Stimulated activated CD4-positive, alpha-beta T cell treated with anti-CD3 and anti-CD28 coated beads, Interleukin-15, amount 100 ng/mL, for 24 hours (primary cell): Measurements from ENCODE around the gene APRT.

Experiments
- DNase-seq: peaks from one replicate; pipeline ENCODE4 v3.0.0-alpha.2; 2020

Gene APRT

DNA sequence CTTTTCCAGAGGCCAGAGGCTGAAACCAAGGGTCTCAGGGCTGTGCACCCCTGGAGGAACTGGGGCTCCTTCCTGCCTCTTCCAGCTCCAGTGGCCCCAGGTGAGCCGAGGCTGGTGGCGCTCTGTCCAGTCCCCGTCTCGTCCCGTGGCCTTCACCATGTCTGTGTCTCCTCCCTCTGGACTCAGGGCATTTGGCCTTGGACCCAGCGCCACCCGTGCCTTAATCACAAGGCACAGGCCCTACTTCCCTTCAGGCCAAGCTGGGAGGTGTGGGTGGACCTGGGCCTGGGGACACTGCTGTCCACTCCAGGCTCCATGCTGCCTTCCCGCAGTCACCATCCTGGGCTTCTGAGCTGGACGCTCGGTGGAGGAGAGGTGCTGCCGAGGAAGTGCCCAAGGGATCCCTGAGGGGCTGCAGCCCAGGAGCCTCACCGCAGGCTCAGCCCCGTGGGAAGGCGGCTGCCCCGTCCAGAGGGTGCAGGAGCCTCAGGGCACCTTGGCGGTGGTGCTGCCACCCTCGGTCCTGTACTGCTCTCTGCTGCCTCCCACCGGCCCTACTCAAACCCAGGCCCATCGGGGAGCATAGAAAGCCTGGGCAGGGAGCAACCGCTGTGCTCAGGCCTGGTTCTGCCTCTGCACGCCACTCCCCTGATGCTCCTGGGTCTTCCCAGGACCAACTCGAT, 9.6 kb upstream of the APRT start:
- no peak for DNase-seq

- DNase-seq: no peak
Measured at GRCh38 chr16:88820385-88821025, 8.8 kb upstream of the APRT start.

DNA sequence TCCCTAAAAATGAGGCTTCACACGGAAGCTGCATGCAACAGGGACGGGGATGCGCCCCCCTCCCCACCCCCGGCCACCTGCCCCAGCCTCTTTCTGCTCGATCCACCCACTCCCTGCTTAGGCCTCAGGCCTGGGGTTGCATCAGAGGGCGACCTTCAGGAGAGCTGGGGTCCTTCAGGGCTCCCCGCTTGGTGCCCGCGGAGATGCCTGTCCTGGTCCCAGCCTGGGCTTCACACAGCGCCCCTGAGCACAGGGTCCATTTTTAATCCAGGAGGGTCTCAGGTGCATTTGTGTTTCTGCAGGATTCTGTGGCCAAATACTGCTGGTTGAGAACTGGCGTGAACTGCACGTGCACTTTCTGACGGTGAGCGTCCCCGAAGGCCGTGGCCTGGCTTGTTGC, 7.4 kb upstream of the APRT start:
- no peak for DNase-seq

DNA sequence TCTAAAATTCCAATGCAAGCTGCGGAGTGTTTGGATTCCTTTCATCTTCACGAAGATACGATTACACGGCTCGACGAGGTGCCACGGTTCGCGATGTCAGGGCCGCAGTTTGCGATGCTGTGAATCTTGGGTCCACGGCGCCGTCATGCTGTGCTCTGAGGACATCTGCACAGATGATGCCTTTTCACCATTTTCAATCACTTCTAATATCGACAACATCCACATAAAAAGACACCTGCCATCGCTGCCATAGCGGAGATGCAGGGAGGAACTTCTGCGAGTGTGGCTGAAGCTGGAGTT, 6.8 kb upstream of the APRT start:
- DNase-seq: no peak

DNA sequence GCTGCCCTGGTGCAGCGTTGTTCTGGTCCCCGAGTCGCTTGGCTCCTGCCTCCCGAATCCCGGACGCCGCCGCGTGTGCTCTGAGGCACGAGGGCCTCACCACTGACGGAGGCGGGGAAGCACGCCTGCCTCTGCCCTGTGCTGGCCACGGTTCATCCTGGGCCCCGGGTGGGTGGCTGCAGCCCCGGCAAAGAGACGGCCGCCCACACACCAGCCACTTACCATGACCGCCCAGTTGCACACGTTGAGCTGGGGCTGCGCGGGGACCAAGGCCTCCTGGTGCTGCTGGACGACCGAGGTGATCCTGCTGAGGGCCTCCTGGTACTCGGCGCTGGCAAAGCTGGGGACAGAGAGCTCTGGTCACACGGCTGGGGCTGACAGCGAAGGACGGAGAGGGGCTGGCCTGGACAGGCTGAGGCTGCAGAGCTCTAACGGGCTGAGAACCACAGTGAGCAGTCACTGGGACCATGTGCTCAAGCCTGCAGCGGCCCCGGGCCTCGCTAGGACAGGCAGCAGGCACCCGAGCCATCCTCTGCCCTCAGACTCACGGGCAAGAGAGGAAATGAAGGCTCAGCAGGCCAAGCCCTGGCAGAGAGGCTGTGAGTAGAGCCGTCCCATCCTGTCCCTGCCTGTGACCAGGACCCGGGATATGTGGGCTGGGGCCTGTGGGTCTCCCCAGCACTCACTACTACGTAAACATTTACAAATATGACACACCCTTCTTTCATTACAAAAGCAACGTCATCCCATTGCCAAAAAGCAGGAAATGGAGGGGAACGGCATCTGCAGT, 6.3 kb upstream of the APRT start:
- no peak for DNase-seq

DNA sequence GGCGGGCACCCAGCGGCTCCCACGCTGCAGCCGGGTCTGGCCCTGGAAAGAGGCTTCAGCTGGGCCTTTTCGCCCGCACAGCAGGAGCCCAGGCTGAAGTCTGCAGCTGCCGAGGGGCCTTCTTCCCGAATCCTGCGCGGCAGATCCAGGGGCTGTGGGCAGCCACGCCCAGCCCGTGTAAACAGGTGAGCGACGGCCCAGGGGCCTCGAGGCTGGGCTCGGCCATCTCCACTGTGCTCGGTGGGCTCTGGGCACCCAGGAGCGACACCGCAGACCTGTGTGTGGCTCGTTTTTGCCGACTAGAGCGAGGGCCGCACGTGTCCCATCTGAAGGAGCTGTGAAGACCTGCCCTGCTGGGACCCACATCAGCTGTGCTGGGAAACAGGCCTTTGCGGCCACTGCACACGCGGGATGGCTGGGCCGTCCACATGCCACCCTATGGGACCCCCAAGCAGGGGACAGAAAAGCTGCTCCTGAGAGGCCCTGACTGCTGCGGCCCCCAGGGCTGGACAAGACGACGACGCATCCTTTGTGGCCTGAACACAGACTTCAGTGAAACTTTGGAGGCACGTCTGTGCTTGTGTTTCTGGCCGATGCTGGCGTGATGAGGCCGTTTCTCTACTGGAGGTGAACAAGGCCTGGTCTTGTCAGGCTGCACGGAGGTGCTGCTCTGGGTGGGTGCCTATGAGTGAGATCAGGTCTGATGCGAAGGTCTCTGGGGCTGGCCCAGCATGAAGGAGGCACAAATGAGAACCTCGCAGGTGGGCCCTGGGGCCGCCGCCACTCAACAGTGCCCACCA, 5.2 kb upstream of the APRT start:
- DNase-seq: no peak

- peak; percentile 74 for DNase-seq
Measured at GRCh38 chr16:88815901-88816589, 4.3 kb upstream of the APRT start.

GRCh38 chr16:88815227-88815626, 3.5 kb upstream of the APRT start:
- DNase-seq: no peak

GRCh38 chr16:88814144-88814502, 2.4 kb upstream of the APRT start:
- no peak for DNase-seq

GRCh38 chr16:88813269-88814143, 1.8 kb upstream of the APRT start:
- no peak for DNase-seq

DNA sequence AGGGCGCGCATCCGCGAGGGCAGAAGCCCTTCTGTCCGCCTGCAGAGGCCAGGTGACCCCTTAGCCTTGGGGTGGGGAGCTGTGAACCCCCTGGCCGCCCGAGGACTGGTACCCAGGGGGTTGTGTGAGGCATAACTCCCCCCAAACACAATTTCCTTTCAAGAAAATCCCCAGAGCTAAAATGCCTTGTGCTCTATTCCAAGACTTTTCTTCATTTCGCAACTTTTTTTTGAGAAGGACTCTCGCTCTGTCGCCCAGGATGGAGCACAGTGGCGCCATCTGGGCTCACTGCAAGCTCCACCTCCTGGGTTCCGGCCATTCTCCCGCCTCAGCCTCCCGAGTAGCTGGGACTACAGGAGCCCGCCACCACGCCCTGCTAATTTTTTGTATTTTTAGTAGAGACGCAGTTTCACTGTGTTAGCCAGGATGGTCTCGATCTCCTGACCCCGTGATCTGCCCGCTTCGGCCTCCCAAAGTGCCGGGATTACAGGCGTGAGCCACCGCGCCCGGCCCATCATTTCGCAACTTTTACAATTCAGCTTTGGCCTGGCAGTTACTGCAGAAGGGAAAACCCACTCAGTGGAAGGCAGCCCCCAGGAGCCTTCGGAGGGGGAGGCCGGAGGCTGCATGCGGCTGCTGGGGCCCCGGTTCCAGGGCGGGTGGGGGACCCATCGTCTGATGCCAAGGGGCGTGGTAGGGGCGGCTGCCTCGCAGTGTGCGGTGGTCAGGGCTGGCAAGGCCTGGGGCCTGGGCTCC, 963 bp upstream of the APRT start:
- peak; percentile 65 for DNase-seq

DNA sequence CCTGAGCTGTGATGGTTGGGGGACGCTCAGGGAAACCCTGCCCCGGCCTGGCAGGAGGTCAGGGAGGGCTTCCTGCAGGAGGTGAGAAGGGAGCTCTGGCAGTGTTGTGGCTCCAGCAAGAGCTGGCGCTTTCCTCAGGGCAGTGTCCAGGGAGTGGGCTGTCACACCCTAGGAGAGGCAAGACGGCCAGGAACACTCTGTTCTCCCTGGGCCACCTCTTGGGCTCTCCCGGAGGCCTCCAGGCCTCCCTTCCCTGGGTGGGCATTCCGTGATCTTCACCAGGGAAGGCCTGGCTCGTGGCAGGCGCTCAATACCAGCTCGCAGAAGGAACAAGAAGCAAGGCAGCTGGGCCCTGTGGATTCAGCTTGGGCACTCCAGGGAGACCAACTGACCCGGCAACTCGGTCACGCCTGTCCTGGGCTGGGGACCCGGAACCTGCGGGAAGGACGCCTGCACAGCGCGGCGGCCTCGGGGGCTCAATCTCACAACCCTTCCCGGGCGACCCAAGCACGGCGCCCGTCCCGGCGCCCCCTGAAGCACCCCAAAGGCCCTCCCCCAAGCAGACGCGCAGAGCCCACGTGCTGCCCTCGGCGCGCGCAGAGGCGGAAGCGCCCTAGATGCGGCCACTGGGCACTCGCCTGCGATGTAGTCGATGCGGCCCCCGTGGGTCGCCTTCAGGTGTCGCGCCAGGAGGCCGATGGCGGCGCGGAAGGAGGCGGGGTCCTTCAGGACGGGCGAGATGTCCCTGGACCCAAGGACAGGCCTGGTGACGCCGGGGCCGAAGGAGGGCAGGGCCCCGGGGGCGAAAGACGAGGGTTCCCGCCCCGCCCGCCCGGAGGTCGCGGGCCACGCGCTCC, 588 bp downstream of the APRT start:
- peak; percentile 76 for DNase-seq

DNA sequence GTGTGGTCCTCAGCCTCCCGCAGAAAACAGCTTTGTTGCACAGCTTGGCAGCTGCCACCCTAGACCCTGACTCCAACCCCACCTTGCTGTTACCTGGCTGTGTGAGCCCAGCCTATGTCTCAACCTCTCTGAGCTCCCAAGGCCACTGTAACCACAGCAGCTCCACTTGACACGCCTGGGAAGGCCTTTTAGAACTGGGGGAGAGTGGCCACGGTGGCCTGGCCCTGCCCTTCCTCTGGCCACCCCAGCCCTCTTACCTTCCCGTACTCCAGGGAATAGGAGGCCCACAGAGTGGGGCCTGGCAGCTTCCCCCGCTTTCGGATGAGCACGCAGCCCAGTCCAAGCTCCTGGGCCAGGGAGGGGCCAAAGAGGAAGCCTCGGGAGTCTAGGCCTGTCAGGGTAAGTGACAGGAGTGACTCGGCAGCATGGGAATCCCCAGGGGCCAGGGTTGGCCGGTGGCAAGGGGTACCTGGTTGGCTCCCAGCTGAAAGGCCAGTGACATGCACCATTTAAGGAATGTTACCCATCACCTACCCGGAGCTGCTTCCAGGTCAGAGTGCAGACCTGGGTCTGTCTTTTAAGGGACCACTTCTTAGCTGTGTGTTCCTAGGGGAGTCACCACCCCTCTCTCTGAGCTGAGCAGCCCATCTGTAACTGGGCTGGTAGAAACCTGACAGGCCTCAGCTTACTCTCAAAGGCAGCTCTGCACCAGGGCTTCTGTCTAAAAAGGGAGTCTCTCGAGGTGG, 1.4 kb downstream of the APRT start:
- DNase-seq: peak; percentile 74

DNA sequence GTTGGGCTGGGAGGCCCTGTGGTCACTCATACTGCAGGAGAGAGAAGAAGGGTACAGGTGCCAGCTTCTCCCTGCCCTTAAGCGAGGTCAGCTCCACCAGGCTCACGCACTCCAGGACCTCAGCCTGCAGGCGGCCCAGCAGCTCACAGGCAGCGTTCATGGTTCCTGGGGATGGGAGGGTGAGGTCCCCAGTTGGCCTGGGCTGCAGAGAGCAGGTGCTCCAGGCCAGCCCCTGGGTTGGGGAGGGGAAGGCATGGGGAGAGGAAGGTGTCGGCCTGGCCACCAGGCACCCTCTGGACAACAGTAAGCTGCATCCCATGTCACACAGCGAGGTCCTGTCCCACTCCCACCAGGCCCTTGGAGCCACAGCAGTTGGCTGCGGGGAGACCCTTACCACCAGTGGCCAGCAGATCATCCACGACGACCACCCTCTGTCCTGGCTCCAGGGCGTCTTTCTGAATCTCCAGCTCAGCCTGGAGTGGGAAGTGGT, 2.0 kb downstream of the APRT start:
- DNase-seq: peak; percentile 43

GRCh38 chr16:88809068-88809675, 2.6 kb downstream of the APRT start:
- DNase-seq: peak; percentile 37

- peak; percentile 43 for DNase-seq
Measured at GRCh38 chr16:88807626-88808453, 3.9 kb downstream of the APRT start.

DNA sequence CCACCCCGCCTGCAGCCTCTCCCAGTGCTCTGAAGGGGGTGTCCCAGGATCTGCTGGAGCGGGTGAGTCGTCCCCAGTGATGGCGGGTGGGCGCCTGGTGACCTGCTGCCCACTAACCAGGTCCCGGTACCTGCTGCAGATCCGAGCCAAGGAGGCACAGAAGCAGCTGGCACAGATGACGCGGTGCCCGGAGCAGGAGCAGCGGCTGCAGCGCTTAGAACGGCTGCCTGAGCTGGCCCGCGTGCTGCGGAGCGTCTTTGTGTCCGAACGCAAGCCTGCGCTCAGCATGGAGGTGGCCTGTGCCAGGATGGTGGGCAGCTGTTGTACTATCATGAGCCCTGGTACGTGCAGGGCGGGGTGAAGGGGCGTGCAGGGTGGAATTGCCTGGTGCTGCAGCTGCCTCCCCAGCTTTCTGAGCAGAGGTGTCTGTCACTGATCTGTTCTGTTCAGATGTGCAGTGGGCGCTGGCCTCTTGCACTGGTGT, 4.5 kb downstream of the APRT start:
- peak; percentile 38 for DNase-seq
